HepG2 (cell line): ENCODE measurements around the gene STK36.

ENCODE experiments used
- CREB3 ChIP-seq: sonication (generic); formaldehyde crosslinking; IDR thresholded peaks from 2 replicates; pipeline ENCODE4 v1.5.0; 2020; ENCODE audit warnings: missing genetic modification reagents
- MED13 ChIP-seq: sonication (generic); formaldehyde crosslinking; IDR thresholded peaks from 2 replicates; pipeline ENCODE4 v1.5.0; 2020; ENCODE audit warnings: missing genetic modification reagents
- MXI1 ChIP-seq: IDR thresholded peaks from 3 replicates; pipeline ENCODE4 v1.6.1; 2012; ENCODE audit warnings: low read depth, low read length, inconsistent platforms, borderline replicate concordance
- NFE2L2 ChIP-seq: fragments of 150-350 bp; IDR thresholded peaks from 2 replicates; pipeline ENCODE4 v1.6.1; 2014; ENCODE audit warnings: low read length
- ZFP36 ChIP-seq: fragments of 150-350 bp; IDR thresholded peaks from 2 replicates; pipeline ENCODE4 v1.6.1; 2018; ENCODE audit warnings: borderline replicate concordance, low read length, low read depth; ENCODE audit not compliant: partially characterized antibody
- ZHX1 ChIP-seq: sonication (generic); formaldehyde crosslinking; IDR thresholded peaks from 2 replicates; pipeline ENCODE4 v1.8.1; 2022; ENCODE audit warnings: low read depth, mild to moderate bottlenecking, missing genetic modification reagents
- TF ChIP-seq, protein P1 (sequence below): sonication (generic); formaldehyde crosslinking; IDR thresholded peaks from 2 replicates; pipeline ENCODE4 v1.5.0; 2020; ENCODE audit warnings: mild to moderate bottlenecking, missing genetic modification reagents, moderate library complexity
- TF ChIP-seq, protein P2 (sequence below): sonication (generic); formaldehyde crosslinking; IDR thresholded peaks from 2 replicates; pipeline ENCODE4 v1.4.0; 2020; ENCODE audit warnings: missing genetic modification reagents

GRCh38 chr2:218743068-218743467 is 71.2 kb downstream of the STK36 start:
- TF ChIP-seq, protein P1, sequence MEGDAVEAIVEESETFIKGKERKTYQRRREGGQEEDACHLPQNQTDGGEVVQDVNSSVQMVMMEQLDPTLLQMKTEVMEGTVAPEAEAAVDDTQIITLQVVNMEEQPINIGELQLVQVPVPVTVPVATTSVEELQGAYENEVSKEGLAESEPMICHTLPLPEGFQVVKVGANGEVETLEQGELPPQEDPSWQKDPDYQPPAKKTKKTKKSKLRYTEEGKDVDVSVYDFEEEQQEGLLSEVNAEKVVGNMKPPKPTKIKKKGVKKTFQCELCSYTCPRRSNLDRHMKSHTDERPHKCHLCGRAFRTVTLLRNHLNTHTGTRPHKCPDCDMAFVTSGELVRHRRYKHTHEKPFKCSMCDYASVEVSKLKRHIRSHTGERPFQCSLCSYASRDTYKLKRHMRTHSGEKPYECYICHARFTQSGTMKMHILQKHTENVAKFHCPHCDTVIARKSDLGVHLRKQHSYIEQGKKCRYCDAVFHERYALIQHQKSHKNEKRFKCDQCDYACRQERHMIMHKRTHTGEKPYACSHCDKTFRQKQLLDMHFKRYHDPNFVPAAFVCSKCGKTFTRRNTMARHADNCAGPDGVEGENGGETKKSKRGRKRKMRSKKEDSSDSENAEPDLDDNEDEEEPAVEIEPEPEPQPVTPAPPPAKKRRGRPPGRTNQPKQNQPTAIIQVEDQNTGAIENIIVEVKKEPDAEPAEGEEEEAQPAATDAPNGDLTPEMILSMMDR (CRISPR knock-in tag): no peak
- TF ChIP-seq MXI1 (no peak), NFE2L2 (no peak), MED13 (CRISPR knock-in tag) (no peak), CREB3 (no peak), ZHX1 (no peak), ZFP36 (no peak)
- TF ChIP-seq, protein P2, sequence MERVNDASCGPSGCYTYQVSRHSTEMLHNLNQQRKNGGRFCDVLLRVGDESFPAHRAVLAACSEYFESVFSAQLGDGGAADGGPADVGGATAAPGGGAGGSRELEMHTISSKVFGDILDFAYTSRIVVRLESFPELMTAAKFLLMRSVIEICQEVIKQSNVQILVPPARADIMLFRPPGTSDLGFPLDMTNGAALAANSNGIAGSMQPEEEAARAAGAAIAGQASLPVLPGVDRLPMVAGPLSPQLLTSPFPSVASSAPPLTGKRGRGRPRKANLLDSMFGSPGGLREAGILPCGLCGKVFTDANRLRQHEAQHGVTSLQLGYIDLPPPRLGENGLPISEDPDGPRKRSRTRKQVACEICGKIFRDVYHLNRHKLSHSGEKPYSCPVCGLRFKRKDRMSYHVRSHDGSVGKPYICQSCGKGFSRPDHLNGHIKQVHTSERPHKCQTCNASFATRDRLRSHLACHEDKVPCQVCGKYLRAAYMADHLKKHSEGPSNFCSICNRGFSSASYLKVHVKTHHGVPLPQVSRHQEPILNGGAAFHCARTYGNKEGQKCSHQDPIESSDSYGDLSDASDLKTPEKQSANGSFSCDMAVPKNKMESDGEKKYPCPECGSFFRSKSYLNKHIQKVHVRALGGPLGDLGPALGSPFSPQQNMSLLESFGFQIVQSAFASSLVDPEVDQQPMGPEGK (CRISPR knock-in tag): no peak
